ENCODE measurements around the gene ITGB3.

DNA sequence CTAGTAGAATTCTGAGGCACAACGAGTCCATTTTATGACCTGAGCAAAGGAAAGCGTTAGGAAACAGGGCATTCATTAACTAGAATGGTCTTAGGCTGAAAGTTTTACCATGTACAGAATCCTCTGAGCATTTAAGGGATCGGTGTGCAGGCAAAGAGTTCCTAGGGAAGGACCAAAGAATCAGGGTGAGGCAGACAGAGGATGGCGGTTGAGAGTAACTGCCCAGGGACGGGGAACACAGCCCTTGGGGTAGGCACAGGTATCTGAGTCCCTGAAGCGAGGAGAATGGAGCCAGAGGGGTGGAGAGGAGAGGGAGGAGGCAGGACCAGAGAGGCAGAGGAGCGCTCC lies 14.0 kb upstream of the ITGB3 start:
- TF ChIP-seq CTCF (IDR thresholded peaks at IDR 0.05; ENCODE audit: low read depth, low read length, poor library complexity, severe bottlenecking): no peak
- no peak for TF ChIP-seq EZH2phosphoT487 (IDR thresholded peaks at IDR 0.05; ENCODE audit: borderline replicate concordance, low read length)

Data from DOHH2 (cell line).